CD4-positive, alpha-beta T cell (primary cell): Measurements from ENCODE around the gene CPNE1. TPM values are rescaled to one million over a fixed set of nuclear protein-coding genes. Genes with fewer than 3 reads are reported as not detected.

Experiments
- ATAC-seq: fragments of 200-7000 bp; cut with Tn5 transposase; one replicate; pipeline ENCODE4 v1.10.0; 2022; ENCODE audit warnings: mild to moderate bottlenecking; ENCODE audit not compliant: poor library complexity
- CTCF ChIA-PET: fragments of 350-600 bp; sonication (Branson Sonifier 250); formaldehyde crosslinking; loops from one replicate; lab custom pipeline; 2021; ENCODE audit warnings: antibody characterized with exemption, inconsistent platforms; lab: Charles Lee
- POLR2A ChIA-PET: fragments of 350-600 bp; sonication (Branson Sonifier 250); formaldehyde crosslinking; loops from one replicate; lab custom pipeline; 2021; ENCODE audit warnings: antibody characterized with exemption, inconsistent platforms; lab: Charles Lee
- DNase-seq, 14 experiments: peaks; one replicate each; pipeline ENCODE4 v3.0.0-alpha.2; 2013 to 2020; ENCODE audit warnings: mixed read lengths in 2 of 14
- H3K27ac ChIP-seq, 2 donors: one replicate each; pipeline versions ENCODE4 v1.5.1 to v1.7.0; 2013; ENCODE audit warnings: low read length in 2 of 2, low read depth in 1 of 2, mild to moderate bottlenecking in 1 of 2
- H3K27me3 ChIP-seq, 2 experiments: 1 replicate in 1 of 2; 2 replicates in 1 of 2; pipeline versions ENCODE4 v1.6.1 to v1.7.0; 2013; ENCODE audit warnings: low read length in 2 of 2, control low read depth in 1 of 2, mild to moderate bottlenecking in 1 of 2, moderate library complexity in 1 of 2; ENCODE audit not compliant: insufficient read depth in 2 of 2, control insufficient read depth in 1 of 2
- H3K36me3 ChIP-seq: one replicate; pipeline ENCODE4 v1.6.1; 2013; ENCODE audit warnings: low read length, control low read depth; ENCODE audit not compliant: insufficient read depth
- H3K4me1 ChIP-seq: one replicate; pipeline ENCODE4 v1.6.1; 2013; ENCODE audit warnings: low read length, control low read depth; ENCODE audit not compliant: insufficient read depth
- H3K4me3 ChIP-seq: one replicate; pipeline ENCODE4 v1.5.1; 2013; ENCODE audit warnings: mild to moderate bottlenecking, low read length, moderate library complexity
- H3K9me3 ChIP-seq, 2 experiments: 1 replicate in 1 of 2; 2 replicates in 1 of 2; pipeline versions ENCODE4 v1.6.1 to v1.7.0; 2013; ENCODE audit warnings: low read length in 2 of 2, mild to moderate bottlenecking in 2 of 2, control low read depth in 1 of 2, moderate library complexity in 1 of 2; ENCODE audit not compliant: control insufficient read depth in 1 of 2, insufficient read depth in 1 of 2
- H3K27ac Mint-ChIP-seq: one replicate; pipeline ENCODE4 v1.8.0; 2020; ENCODE audit warnings: mixed read lengths
- H3K27me3 Mint-ChIP-seq: one replicate; pipeline ENCODE4 v1.8.0; 2021; ENCODE audit warnings: mixed read lengths
- H3K36me3 Mint-ChIP-seq: one replicate; pipeline ENCODE4 v1.8.0; 2021; ENCODE audit warnings: low read depth, mixed read lengths
- H3K4me1 Mint-ChIP-seq: one replicate; pipeline ENCODE4 v1.8.0; 2021; ENCODE audit warnings: low read depth, mixed read lengths
- H3K4me3 Mint-ChIP-seq: one replicate; pipeline ENCODE4 v1.8.0; 2020; ENCODE audit warnings: mild to moderate bottlenecking, mixed read lengths
- H3K9me3 Mint-ChIP-seq: one replicate; pipeline ENCODE4 v1.8.0; 2020; ENCODE audit warnings: mixed read lengths
- CTCF ChIP-seq: fragments of 200-600 bp; IDR thresholded peaks from one replicate; pipeline ENCODE4 v1.8.0; 2022; ENCODE audit warnings: antibody characterized with exemption, mild to moderate bottlenecking
- intact Hi-C, 2 experiments: fragments of 100-400 bp; cut with DNase I in 1 of 2; cut with micrococcal nuclease in 1 of 2; formaldehyde crosslinking; loops; one replicate each; pipeline versions ENCODE4 v1.15.1 to v1.9.0; 2023 to 2025; cut with DNase I, micrococcal nuclease
- total RNA-seq, 174 experiments: library from RNA in 2 of 174; stranded (reverse) in 2 of 174; gene quantifications; one replicate each; pipeline ENCODE4 v1.2.3 and lab custom pipeline; 2021 to 2026

CPNE1 gene
- total RNA-seq, 2 experiments from 2014 or later = 146 to 153 TPM

GRCh38 chr20:35648836-35649235, 15.9 kb downstream of the CPNE1 start:
- H3K4me1 Mint-ChIP-seq = peaks cover 78% of the 10 kb centered on the region
- H3K27ac ChIP-seq = peak overlapping the region in 1 of 2 donors; percentile 35
- H3K4me1 ChIP-seq = peaks cover 21% of the 10 kb centered on the region
- H3K4me3 Mint-ChIP-seq = no peak overlapping the region
- TF ChIP-seq CTCF = no peak
- no peaks in the 10 kb centered on the region for H3K27me3 Mint-ChIP-seq
- no peaks in the 10 kb centered on the region for H3K27me3 ChIP-seq
- CTCF ChIA-PET = interaction anchor here (1.0 to 2.0 kb wide), 3 partner anchors 10 to 48 kb away, joined by 4 to 9 read pairs (median 4); no protein-coding TSS in a partner anchor
- no peak for ATAC-seq
- H3K9me3 Mint-ChIP-seq = no peaks in the 10 kb centered on the region
- H3K27ac Mint-ChIP-seq = peak overlapping the region; percentile 46
- DNase-seq = no peak
- POLR2A ChIA-PET = interaction anchor here (1.3 kb wide), 1 partner anchor 32 kb away, joined by 3 read pairs; no protein-coding TSS in a partner anchor
- peaks cover 44% of the 10 kb centered on the region for H3K36me3 Mint-ChIP-seq
- no peaks in the 10 kb centered on the region for H3K9me3 ChIP-seq
- intact Hi-C loops = no loop called here
- no peak overlapping the region for H3K4me3 ChIP-seq
- peaks cover 26% of the 10 kb centered on the region for H3K36me3 ChIP-seq

GRCh38 chr20:35644806-35645205, 19.9 kb downstream of the CPNE1 start:
- no peaks in the 10 kb centered on the region for H3K27me3 ChIP-seq
- no peaks in the 10 kb centered on the region for H3K9me3 Mint-ChIP-seq
- ATAC-seq (no peak), DNase-seq (no peak)
- H3K27ac Mint-ChIP-seq = peak overlapping the region; percentile 56
- peaks cover 89% of the 10 kb centered on the region for H3K4me1 Mint-ChIP-seq
- no peaks in the 10 kb centered on the region for H3K27me3 Mint-ChIP-seq
- peaks cover 14% of the 10 kb centered on the region for H3K4me1 ChIP-seq
- ChIA-PET CTCF (interaction anchor here (0.7 kb wide), 1 partner anchor 26 kb away, joined by 3 read pairs; no protein-coding TSS in a partner anchor), POLR2A (no interaction called here)
- no peak overlapping the region for H3K4me3 Mint-ChIP-seq
- H3K4me3 ChIP-seq = no peak overlapping the region
- H3K36me3 Mint-ChIP-seq = peaks cover 21% of the 10 kb centered on the region
- H3K36me3 ChIP-seq = peaks cover 4% of the 10 kb centered on the region
- H3K27ac ChIP-seq = no peak overlapping the region
- intact Hi-C loops = no loop called here
- TF ChIP-seq CTCF = no peak
- no peaks in the 10 kb centered on the region for H3K9me3 ChIP-seq

- H3K4me1 Mint-ChIP-seq = peaks cover 85% of the 10 kb centered on the region
- no peaks in the 10 kb centered on the region for H3K27me3 Mint-ChIP-seq
- Histone ChIP-seq H3K9me3 (no peaks in the 10 kb centered on the region), H3K27ac (no peak overlapping the region), H3K4me3 (no peak overlapping the region), H3K4me1 (peaks cover 14% of the 10 kb centered on the region), H3K36me3 (peaks cover 4% of the 10 kb centered on the region), H3K27me3 (no peaks in the 10 kb centered on the region)
- ChIA-PET POLR2A (no interaction called here), CTCF (interaction anchor here (1.4 kb wide), 1 partner anchor 23 kb away, joined by 4 read pairs; no protein-coding TSS in a partner anchor)
- H3K36me3 Mint-ChIP-seq = peaks cover 6% of the 10 kb centered on the region
- intact Hi-C loops = no loop called here
- no peak overlapping the region for H3K4me3 Mint-ChIP-seq
- TF ChIP-seq CTCF = no peak
- ATAC-seq (no peak), DNase-seq (no peak)
- H3K9me3 Mint-ChIP-seq = no peaks in the 10 kb centered on the region
- peak overlapping the region; percentile 79 for H3K27ac Mint-ChIP-seq
These were observed 21.7 kb downstream of the CPNE1 start for GRCh38 chr20:35643045-35643444.
